SK-MEL-5 (cell line): ENCODE data around the gene DPH2. TPM values are rescaled to one million over a fixed set of nuclear protein-coding genes. Genes with fewer than 3 reads are reported as not detected.

Experiments
- DNase-seq: peaks from one replicate; pipeline ENCODE4 v3.0.0-alpha.2; 2016; ENCODE audit warnings: low read depth, low spot score
- in situ Hi-C: cut with HindIII; loops from 2 replicates; pipeline ENCODE4 v1.10.0; 2016; ENCODE audit warnings: low sequenced_read_pairs, high pct_unique_total_duplicates, low pct_unique_long_range_greater_than_20kb
- polyA plus RNA-seq, 2 experiments: library from polyadenylated mRNA; depleted of rRNA; stranded (reverse); fragments of >200 nt; gene quantifications; 2 replicates each; pipeline ENCODE4 v1.2.3, GENCODE V29; 2015
- total RNA-seq: library from RNA; depleted of rRNA; stranded (reverse); fragments of >200 nt; shearing (Covaris generic); gene quantifications from 2 replicates; pipeline ENCODE4 v1.2.3, GENCODE V29; 2014; rRNA removed

Gene DPH2
- total RNA-seq, result 33.6 and 39.4 TPM in 2 replicates
- polyA plus RNA-seq (2015; cell fraction: cytosol; rRNA removed), result 62.5 and 67.9 TPM in 2 replicates
- polyA plus RNA-seq (2015; cell fraction: nucleus; rRNA removed), result 276 and 317 TPM in 2 replicates

DNA sequence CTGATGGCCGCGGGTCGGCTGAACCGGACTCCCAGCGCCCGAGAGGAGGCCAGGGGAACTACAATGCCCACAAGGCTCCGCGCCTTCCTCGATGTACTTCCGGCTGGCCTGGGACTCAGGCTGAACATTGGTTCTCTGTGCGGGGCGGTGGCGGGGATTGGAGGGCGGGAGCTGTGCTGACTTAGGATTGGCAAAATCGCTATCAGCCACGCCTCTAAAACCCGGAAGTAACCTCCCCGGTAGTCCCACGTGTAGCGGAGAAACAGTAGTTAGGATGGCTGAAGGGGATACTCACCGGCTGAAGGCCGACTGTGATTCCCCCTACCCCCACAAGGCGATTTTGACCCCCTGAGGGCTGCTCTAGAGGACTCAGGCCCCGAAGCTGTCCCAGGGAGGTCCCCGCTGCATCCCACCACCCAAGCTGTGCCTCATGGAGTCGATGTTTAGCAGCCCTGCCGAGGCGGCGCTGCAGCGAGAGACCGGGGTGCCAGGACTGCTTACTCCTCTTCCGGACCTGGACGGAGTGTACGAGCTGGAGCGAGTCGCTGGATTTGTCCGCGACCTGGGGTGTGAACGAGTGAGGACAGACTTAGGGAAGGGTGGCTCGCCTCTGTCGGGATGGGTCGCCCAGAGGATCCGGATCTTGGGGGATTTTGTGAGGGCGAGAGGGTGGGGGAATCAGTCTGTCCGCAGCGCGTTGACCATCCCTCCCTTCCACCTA is at the start of gene DPH2:
TSS of gene DPH2 (plus strand) at position 265 of the 721 bp plus-strand sequence. CDS start at position 431, 166 bp downstream.
- DNase-seq, result peak; percentile 97
- in situ Hi-C loops, result no loop called here

GRCh38 chr1:43921022-43921421 is 48.8 kb upstream of the DPH2 start:
- DNase-seq, result no peak
- in situ Hi-C loops, result no loop called here

GRCh38 chr1:43924516-43924915 is 45.3 kb upstream of the DPH2 start:
- in situ Hi-C loops, result no loop called here
- no peak for DNase-seq

- in situ Hi-C loops, result no loop called here
These were observed 44.0 kb upstream of the DPH2 start for GRCh38 chr1:43925846-43926245.

DNA sequence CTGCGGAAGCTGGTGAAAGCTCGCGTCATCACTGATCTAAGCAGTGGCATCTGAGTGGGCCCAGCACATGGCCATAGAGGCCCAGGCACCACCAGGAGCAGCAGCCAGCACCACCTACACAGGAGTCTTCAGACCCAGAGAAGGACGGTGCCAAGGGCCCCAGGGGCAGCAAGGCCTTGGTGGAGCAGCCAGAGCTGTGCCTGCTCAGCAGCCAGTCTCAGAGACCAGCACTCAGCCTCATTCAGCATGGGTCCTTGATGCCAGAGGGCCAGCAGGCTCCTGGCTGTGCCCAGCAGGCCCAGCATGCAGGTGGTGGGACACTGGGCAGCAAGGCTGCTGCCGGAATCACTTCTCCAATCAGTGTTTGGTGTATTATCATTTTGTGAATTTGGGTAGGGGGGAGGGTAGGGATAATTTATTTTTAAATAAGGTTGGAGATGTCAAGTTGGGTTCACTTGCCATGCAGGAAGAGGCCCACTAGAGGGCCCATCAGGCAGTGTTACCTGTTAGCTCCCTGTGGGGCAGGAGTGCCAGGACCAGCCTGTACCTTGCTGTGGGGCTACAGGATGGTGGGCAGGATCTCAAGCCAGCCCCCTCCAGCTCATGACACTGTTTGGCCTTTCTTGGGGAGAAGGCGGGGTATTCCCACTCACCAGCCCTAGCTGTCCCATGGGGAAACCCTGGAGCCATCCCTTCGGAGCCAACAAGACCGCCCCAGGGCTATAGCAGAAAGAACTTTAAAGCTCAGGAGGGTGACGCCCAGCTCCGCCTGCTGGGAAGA is 39.5 kb upstream of the DPH2 start:
- peak; percentile 29 for DNase-seq
- in situ Hi-C loops, result no loop called here

More at GRCh38 chr1:43925846-43926245, 44.0 kb upstream of the DPH2 start:
- no peak for DNase-seq

- DNase-seq, result no peak
- in situ Hi-C loops, result no loop called here
These were observed 38.9 kb upstream of the DPH2 start for GRCh38 chr1:43930949-43931275.

GRCh38 chr1:43931711-43932660 is 37.8 kb upstream of the DPH2 start:
- no peak for DNase-seq
- in situ Hi-C loops, result no loop called here

- in situ Hi-C loops, result no loop called here
These were observed 36.9 kb upstream of the DPH2 start for GRCh38 chr1:43932786-43933385.

GRCh38 chr1:43933386-43934100 is 36.3 kb upstream of the DPH2 start, which contains the start of gene ARTN:
Gene ARTN, plus strand, starts transcription at chr1:43933801. Its CDS starts 1,856 bp downstream, at chr1:43935657.
- no peak for DNase-seq
- in situ Hi-C loops, result no loop called here

More at GRCh38 chr1:43932786-43933385, 36.9 kb upstream of the DPH2 start:
- no peak for DNase-seq

- DNase-seq, result peak; percentile 67
- in situ Hi-C loops, result no loop called here
These were observed 35.5 kb upstream of the DPH2 start for GRCh38 chr1:43934101-43934985.

GRCh38 chr1:43934986-43935324 is 34.9 kb upstream of the DPH2 start:
- in situ Hi-C loops, result no loop called here

DNA sequence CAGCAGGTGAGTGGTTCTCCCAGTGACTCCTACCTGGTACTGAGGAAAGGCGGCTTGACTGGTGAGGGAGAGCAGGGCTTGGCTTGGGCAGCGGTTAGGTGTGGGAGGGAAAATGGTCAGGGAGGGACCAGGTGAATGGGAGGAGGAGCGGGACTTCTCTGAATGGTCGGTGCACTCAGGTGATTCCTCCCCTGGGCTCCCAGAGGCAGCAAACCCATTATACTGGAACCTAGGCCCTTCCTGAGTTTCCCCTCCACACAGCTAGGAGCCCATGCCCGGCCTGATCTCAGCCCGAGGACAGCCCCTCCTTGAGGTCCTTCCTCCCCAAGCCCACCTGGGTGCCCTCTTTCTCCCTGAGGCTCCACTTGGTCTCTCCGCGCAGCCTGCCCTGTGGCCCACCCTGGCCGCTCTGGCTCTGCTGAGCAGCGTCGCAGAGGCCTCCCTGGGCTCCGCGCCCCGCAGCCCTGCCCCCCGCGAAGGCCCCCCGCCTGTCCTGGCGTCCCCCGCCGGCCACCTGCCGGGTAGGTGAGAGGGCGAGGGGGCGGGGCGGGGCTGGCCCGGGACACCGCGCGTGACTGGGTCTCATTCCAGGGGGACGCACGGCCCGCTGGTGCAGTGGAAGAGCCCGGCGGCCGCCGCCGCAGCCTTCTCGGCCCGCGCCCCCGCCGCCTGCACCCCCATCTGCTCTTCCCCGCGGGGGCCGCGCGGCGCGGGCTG is 33.9 kb upstream of the DPH2 start:
- DNase-seq, result no peak
- in situ Hi-C loops, result no loop called here

More at GRCh38 chr1:43934986-43935324, 34.9 kb upstream of the DPH2 start:
- no peak for DNase-seq

DNA sequence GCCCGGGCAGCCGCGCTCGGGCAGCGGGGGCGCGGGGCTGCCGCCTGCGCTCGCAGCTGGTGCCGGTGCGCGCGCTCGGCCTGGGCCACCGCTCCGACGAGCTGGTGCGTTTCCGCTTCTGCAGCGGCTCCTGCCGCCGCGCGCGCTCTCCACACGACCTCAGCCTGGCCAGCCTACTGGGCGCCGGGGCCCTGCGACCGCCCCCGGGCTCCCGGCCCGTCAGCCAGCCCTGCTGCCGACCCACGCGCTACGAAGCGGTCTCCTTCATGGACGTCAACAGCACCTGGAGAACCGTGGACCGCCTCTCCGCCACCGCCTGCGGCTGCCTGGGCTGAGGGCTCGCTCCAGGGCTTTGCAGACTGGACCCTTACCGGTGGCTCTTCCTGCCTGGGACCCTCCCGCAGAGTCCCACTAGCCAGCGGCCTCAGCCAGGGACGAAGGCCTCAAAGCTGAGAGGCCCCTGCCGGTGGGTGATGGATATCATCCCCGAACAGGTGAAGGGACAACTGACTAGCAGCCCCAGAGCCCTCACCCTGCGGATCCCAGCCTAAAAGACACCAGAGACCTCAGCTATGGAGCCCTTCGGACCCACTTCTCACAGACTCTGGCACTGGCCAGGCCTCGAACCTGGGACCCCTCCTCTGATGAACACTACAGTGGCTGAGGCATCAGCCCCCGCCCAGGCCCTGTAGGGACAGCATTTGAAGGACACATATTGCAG is 33.2 kb upstream of the DPH2 start:
- DNase-seq, result no peak

DNA sequence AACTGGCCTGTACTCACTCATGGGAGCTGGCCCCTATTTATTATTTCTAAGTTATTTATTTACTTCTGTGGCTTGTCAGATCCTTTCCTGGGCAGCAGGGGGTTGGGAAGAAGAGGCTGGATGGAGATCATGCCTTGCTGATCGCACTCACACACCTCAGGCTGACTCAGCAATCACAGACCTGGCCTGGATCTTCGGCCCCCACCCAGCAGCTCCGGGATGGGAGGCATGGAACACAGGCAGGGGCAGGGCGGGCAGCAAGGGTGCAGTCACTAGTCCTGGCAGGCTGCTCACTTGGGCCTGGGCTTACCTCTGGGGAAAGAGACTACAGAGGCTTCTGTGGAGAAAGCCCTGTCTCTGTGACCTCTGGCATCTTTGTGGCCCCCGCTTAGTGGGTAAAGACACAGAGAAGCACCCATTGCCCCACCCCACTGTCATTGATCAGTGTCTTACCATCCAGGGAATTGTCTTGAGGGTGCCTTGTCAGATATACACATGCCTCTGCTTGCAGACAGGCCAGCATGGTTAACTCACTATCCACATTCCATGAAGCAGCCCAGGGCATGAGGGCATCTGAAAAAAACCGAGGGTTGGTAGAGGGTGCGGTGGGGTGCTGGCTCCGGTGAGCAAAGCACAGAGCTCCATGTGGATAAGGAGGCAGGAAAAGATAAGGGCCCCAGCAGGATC is 32.5 kb upstream of the DPH2 start:
- DNase-seq, result no peak
- in situ Hi-C loops, result no loop called here

More for the DNA sequence above, 33.2 kb upstream of the DPH2 start:
- in situ Hi-C loops, result no loop called here
